Measurements from ENCODE around the gene SNAP23.

The SNAP23 gene

GRCh38 chr15:42558739-42559138 is 63.3 kb downstream of the SNAP23 start:
- DNase-seq (ENCODE audit: low read depth in 2 of 2): no peak

DNA sequence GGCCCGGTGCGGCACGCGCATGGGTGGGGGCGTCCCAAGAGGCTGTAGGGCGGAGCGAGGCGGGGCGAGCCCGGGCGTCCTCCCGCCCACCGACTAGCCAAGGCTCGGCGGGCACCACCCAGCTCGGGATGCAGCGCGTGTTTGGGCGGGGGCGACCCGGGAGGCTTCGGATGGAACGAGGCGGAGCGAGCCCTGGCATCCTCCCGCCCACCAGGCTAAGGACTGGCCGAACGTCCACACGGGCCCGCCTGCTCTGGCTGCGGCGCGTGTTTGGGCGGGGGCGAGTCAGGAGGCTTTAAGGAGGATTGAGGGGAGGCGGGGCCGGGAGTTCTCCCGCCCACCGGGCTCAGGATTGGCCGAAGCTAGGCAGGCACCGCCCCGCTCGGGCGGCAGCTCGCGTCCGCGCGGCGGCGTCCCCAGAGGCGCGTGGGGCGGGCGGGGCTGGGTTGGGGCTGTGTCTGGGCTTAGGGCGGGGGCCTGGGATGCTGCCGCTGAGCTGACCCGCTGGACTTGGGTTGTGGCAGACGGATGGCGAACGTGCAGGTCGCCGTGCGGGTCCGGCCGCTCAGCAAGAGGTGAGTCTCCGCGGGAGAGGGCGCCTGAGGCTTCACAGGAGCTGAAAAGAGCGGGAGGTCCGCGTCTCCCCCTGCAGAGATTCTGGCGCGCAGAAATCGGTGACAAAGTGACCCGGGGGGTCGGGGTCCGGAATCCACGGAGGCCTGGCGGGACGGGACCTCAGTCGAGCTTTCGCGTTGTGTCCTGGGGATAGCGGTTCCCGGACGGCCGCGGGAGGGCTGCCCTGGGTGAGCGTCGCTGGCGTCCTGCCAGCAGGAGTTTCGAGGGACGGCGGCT is 80.0 kb downstream of the SNAP23 start, which contains the start of gene STARD9:
Gene STARD9 (plus strand): TSS at position 419 of the 852 bp plus-strand sequence. CDS start 110 bp downstream, at position 529.
- DNase-seq (ENCODE audit: low read depth in 2 of 2): peak; percentile 91 to 92

GRCh38 chr15:42576040-42576594 is 80.7 kb downstream of the SNAP23 start:
- no peak for DNase-seq (ENCODE audit: low read depth in 2 of 2)

- DNase-seq (ENCODE audit: low read depth in 2 of 2): no peak
Observed at GRCh38 chr15:42576776-42577175, 81.3 kb downstream of the SNAP23 start.

GRCh38 chr15:42577514-42578031 is 82.1 kb downstream of the SNAP23 start:
- DNase-seq (ENCODE audit: low read depth in 2 of 2): no peak

- DNase-seq (ENCODE audit: low read depth in 2 of 2): no peak
Observed at GRCh38 chr15:42578984-42579537, 83.6 kb downstream of the SNAP23 start.

GRCh38 chr15:42581272-42581730 is 85.9 kb downstream of the SNAP23 start:
- peak; percentile 63 to 68 for DNase-seq (ENCODE audit: low read depth in 2 of 2)
